ENCODE measurements around the gene CHRND. TPM values are rescaled to one million over a fixed set of nuclear protein-coding genes. Genes with fewer than 3 reads are reported as not detected.

The CHRND gene
- total and polyA plus RNA-seq, 2 of the 4 experiments (the other 2 are of a cell fraction), result not detected

DNA sequence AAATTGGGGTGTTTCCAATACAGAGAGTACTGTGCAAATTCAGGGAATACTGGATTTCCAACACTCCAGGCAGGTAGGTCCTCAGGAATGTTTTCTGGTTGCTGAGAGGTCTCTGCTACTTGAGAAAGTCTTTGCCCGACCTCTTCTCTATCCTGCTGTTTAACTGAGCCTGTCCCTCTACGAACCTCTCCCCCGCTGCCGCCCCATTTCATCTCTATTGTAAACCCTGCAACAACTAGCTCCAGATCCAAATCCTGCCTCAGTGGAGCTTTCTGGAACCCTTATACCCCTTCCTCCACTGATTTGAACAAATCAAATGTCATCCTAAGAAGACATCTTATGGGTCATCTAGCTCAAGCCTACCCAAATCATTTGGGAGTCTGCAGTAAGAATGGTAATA is 25.8 kb downstream of the CHRND start:
- Histone ChIP-seq H3K9me3 (ENCODE audit: control insufficient read depth, insufficient read depth, low read length) (no peaks in the 10 kb centered on the region), H2BK20ac (ENCODE audit: low read depth, low read length) (no peak overlapping the region), H3K9ac (ENCODE audit: low read depth, low read length) (peak overlapping the region; percentile 70; the same call in 1 of the 2 replicates), H2AK9ac (replicated peaks; ENCODE audit: low read depth, low read length, poor library complexity) (no peak overlapping the region), H2AFZ (replicated peaks; ENCODE audit: low read length, poor library complexity) (no peak overlapping the region), H3K4me1 (ENCODE audit: control insufficient read depth, insufficient read depth, low read length) (no peaks in the 10 kb centered on the region), H3K4me3 (ENCODE audit: insufficient read depth, low read depth, low read length) (peak overlapping the region; percentile 71; the same call in 1 of the 2 replicates), H3K79me1 (ENCODE audit: low read depth in 1 of 2, low read length in 2 of 2) (peaks cover 28 to 76% of the 10 kb centered on the region in 2 experiments), H2BK120ac (ENCODE audit: low read depth, low read length) (no peak overlapping the region), H2AK5ac (ENCODE audit: low read depth, low read length) (no peak overlapping the region; the same call in 1 of the 2 replicates), H3K27ac (ENCODE audit: insufficient read depth, low read length) (no peak overlapping the region), H3K9me1 (ENCODE audit: insufficient read depth, low read length) (peaks cover 16% of the 10 kb centered on the region), H3K4ac (ENCODE audit: low read depth, low read length) (no peak overlapping the region), H3K4me2 (ENCODE audit: low read depth, low read length) (peak overlapping the region; percentile 84), H3K23ac (ENCODE audit: low read depth, low read length) (peak overlapping the region; percentile 99; the same call in 1 of the 2 replicates), H3K27me3 (ENCODE audit: control insufficient read depth, insufficient read depth, low read length) (no peaks in the 10 kb centered on the region), H2BK5ac (ENCODE audit: low read depth, low read length, poor library complexity, severe bottlenecking) (no peak overlapping the region), H2BK15ac (ENCODE audit: low read depth, low read length) (no peak overlapping the region), H4K91ac (ENCODE audit: insufficient read depth, low read depth, low read length) (0 out of 2 replicates have a peak overlapping the region, but pooled peaks have one; percentile 88), H4K20me1 (ENCODE audit: insufficient read depth, low read length) (peaks cover 41% of the 10 kb centered on the region), H3K56ac (ENCODE audit: extremely low read depth, insufficient read depth, low read length) (no peak overlapping the region), H3K36me3 (ENCODE audit: control insufficient read depth, insufficient read depth, low read length) (peaks cover 7% of the 10 kb centered on the region), H3K18ac (ENCODE audit: low read depth, low read length) (no peak overlapping the region), H4K8ac (ENCODE audit: low read depth in 2 of 2, low read length in 2 of 2) (peak overlapping the region; percentile 8 to 97; a peak in 2 of 4 replicates), H3K14ac (replicated peaks; ENCODE audit: low read depth, low read length) (peak overlapping the region; percentile 100; the same call in 1 of the 2 replicates), H4K5ac (ENCODE audit: low read depth, low read length) (no peak overlapping the region)
- WGBS, 2 experiments (ENCODE audit: extremely low coverage in 2 of 2, insufficient read length in 1 of 2), result 100% methylated on average over 3 of the region's 4 CpGs; no CpG with 5 or more reads in 1 of the 2 experiments
- TF ChIP-seq CHD1 (IDR thresholded peaks at IDR 0.05; ENCODE audit: low read depth, low read length), result no peak
- ChIA-PET POLR2A (ENCODE audit: unreplicated experiment) (no interaction called here), CTCF (interaction anchor here (0.6 kb wide), 1 partner anchor 776 kb away, joined by 3 read pairs; no protein-coding TSS in a partner anchor)
- ATAC-seq (ENCODE audit: low read depth) (no peak), DNase-seq (no peak)
- dilution Hi-C loops (cut with HindIII; ENCODE audit: low sequenced_read_pairs, unreplicated experiment), result no loop called here
- BruUV-seq (replicated peaks), result no TSS peak
- in situ Hi-C loops (cut with MboI; ENCODE audit: low sequenced_read_pairs), result no loop called here
- intact Hi-C loops (cut with micrococcal nuclease), result no loop called here
